Measurements from ENCODE around the gene PSORS1C1.
"Not testable (repeated sequence)": the region's sequence is repeated elsewhere in the genome, so short reads cannot be mapped to it uniquely, and the experiment has no call there.

PSORS1C1 gene

DNA sequence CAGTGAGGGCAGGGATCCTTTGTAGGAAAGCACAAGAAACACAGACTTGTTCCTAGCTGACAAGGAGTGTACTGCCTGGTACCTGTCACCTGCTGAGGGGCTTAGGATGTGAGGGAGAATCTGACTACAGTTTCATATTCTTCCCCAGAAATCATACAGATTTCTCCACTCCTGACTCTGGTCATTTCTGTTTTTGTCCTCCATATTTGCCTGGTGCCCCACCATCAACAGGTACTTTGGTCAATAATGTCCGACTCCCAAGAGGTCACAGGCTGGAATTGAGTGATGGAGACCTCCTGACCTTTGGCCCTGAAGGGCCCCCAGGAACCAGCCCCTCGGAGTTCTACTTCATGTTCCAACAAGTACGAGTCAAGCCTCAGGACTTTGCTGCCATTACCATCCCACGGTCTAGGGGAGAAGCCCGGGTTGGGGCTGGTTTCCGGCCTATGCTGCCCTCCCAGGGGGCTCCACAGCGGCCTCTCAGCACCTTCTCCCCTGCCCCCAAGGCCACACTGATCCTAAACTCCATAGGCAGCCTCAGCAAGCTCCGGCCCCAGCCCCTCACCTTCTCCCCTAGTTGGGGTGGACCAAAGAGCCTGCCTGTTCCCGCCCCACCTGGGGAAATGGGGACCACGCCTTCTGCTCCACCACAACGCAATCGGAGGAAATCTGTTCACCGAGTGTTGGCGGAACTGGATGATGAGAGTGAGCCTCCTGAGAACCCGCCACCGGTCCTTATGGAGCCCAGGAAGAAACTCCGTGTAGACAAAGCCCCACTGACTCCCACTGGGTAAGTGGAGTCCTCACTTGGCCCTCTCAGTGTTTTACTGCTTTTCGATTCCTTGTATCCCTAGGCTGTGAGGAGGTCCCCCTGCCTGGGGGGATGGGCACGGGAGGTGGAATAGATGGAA is 46.9 kb downstream of the PSORS1C1 start:
- DNase-seq = no peak

DNA sequence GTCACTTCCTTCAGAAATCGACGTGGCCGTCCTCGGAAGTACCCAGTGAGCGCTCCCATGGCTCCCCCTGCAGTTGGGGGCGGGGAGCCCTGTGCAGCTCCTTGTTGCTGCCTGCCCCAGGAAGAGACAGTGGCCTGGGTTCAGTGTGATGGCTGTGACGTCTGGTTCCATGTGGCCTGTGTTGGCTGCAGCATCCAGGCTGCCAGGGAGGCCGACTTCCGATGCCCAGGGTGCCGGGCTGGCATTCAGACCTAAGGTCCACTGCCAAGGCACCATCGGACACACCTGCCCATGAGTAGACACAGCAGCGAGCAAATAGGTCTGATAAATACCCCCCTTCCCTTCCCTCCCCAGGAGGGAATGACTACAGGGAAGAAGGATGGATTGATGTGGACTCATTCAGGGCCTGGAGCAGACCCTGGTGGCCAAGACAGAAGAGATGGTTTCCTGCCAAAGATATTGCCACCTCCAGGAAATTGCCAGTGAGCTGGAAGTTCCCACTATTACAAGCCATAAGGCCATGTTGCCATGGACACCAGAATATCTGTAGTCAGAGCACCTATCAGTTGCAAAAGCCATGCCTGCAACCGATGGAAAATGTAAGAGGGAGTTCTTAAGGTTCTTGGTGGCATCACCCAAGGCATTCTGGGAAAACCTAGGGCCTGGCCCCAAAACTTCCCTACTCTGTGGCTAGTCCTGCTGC is 48.0 kb downstream of the PSORS1C1 start:
- no peak for DNase-seq

DNA sequence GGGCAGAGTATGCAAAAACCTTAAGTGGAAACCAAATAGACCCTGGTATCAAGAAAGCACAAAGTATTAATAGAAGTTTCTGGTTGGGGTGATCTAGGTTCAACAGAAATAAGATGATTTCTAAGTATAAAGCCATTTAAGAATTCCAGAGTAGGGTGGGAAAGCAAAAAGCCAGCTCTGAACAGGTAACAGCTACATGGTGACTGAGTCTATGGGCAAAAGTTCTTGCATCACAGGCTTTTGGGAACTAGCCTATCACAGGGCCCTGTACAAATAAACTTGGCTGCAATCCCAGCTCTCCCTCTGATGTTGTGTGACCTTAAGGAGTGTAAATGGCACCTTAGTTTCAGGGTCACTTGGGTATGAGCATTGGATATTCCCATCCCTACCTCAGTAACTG is 49.3 kb downstream of the PSORS1C1 start:
- no peak for DNase-seq

DNA sequence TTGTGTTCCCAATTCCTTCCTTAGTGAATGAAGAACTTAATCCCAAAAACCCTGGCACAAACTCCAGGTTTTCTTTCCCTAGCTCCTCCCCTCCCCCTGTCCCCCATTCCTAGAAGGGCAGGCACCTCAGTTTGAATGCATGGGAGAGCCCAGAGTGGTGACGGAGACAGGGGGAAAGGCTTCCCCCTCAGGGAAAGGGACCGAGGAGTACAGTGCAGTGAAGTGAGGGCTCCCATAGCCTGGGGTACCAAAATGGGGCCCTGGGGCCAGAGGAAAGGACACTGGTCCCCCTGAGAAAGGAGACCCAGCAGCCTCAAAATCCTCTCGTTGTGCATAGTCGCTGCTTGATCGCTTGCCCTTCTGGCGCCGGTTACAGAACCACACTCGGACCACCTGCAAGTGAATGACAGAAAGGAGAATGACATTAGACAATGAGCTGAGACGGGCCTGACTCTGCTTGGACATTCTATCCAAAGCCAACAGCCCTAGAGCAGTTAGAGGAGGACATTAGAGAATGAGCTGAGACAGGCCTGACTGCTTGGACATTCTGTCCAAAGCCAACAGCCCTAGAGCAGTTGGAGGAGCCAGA is 50.0 kb downstream of the PSORS1C1 start:
- DNase-seq = not testable (repeated sequence)

DNA sequence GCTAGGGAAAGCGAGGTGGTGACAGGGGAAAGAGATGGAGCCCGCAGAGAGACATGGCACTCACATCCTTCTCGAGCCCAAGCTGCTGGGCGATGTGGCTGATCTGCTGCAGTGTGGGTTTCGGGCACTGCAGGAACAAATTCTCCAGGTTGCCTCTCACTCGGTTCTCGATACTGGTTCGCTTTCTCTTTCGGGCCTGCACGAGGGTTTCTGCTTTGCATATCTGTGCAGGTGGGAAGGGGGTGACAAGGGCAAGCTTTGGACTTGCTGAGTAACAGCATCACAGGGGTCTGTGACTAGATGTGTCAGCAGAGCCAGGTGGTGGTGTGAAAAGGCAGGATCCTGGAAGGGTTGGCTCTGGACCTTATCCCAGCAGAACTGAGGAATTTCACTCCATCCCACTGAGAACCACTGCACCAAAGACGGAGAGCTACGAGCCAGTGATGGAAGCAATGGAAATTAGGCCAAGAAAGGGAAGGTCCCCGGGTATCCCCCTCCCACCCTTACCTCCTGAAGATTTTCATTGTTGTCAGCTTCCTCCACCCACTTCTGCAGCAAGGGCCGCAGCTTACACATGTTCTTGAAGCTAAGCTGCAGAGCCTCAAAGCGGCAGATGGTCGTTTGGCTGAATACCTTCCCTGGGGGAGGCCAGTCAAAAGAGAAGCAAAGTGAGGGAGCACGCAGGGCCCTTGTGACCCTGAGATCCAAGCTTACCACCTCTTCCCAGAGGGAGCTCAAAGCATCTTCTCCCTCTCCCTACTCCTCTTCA is 50.6 kb downstream of the PSORS1C1 start:
- DNase-seq = not testable (repeated sequence)

DNA sequence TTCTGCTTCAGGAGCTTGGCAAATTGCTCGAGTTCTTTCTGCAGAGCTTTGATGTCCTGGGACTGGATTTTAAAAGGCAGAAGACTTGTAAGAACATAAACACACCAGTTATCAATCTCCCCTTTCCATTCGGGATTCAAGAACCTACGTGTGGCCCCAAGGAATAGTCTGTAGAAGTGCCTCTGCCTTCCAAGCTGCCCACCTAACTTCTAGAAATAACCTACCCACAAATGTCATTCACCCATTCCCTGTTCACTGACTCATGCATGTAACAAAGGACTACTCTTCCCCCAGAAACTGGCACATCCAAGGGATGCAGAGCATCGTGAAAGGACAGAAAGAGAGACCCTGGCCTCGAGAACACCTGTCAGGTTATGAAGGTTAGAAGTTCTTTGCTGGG is 51.4 kb downstream of the PSORS1C1 start:
- DNase-seq = no peak

DNA sequence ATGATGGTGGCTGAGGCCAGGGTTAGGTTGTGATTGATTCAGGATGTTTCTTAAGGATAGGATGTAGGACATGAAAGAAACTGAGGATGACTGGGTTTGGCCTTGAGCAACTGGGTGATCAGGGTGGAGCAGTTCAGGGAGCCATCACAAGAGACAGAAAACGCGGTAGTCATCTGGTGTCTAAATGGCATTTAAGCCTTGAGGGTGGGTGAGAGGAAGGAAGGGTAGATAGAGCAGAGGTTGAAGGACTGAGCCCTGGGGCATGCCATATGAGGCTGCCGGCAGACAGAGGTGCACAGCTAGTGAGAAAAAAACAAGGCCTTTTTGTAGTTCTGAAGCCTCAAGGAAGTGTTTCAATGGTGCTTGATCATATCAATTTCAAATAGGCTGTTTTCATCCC is 54.0 kb downstream of the PSORS1C1 start:
- no peak for DNase-seq

DNA sequence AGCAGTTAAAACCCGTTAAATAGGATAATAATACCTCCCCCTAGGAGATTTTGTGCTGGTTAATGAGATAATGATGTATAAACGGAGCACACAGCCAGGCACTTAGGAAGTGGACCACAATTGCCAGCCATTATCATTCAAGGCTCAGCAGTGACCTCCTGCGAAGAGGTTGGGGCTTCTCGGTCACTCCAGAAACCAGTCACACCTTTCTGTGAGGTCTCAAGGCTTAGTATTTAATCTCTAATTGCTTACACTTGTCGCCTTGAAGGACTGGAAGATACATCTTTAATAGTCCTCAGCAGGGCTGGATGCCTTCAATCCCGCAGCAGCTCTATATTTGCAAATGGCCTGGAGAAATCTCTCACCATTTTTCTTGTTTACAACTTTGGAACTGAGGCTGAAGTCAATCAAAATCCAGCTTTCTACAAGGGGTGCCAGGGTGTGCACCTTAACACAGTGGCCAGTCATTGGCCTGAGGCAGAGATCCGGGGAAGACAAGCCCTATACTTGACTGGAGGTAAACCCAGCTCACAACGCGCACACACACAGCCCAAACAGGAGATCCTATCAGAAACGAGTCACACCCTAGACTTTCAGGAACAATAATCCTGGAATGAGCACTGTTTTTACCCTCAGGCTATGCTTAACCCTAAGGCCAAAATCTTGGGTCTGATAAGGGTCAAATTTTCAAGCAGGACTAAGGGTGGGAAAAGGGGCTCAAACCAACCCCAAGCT is 54.7 kb downstream of the PSORS1C1 start:
- no peak for DNase-seq

DNA sequence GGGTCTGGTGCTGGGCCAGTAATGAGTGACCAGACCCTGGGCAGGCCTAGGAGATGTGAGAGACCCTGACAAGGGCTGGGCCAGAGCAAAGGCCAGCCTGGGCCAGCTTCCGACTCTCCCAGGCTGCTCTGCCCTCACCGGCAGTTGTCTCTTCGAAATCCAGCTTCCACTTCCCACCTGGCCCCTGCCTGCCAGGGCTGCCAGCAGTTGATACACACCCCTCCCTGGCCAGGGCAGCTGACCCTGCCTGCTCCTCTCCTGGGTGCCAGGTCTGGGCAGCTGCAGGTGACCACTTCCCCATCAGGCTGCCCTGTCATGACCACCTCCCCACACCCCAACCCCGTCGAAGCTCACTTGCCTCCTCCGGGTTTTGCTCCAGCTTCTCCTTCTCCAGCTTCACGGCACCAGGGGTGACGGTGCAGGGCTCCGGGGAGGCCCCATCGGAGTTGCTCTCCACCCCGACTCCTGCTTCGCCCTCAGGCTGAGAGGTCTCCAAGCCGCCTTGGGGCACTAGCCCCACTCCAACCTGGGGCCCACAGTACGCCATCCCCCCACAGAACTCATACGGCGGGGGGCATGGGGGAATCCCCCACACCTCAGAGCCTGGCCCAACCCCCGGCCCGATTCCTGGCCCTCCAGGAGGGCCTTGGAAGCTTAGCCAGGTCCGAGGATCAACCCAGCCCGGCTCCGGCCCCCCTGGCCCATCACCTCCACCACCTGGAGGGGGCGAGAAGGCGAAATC is 55.4 kb downstream of the PSORS1C1 start:
- not testable (repeated sequence) for DNase-seq

DNA sequence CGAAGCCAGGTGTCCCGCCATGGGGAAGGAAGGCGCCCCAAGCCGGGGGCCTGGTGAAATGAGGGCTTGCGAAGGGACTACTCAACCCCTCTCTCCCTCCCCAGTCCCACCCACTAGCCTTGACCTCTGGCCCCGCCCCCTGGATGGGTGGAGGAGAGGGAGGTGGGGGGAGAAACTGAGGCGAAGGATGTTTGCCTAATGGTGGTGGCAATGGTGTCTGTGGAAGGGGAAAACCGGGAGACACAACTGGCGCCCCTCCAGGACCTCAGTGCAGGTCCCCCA is 55.9 kb downstream of the PSORS1C1 start, which contains the start of gene POU5F1:
Gene POU5F1, minus strand, starts transcription at position 83 of the 282 bp plus-strand sequence. Its CDS starts 62 bp downstream, at position 21.
- DNase-seq = no peak

DNA sequence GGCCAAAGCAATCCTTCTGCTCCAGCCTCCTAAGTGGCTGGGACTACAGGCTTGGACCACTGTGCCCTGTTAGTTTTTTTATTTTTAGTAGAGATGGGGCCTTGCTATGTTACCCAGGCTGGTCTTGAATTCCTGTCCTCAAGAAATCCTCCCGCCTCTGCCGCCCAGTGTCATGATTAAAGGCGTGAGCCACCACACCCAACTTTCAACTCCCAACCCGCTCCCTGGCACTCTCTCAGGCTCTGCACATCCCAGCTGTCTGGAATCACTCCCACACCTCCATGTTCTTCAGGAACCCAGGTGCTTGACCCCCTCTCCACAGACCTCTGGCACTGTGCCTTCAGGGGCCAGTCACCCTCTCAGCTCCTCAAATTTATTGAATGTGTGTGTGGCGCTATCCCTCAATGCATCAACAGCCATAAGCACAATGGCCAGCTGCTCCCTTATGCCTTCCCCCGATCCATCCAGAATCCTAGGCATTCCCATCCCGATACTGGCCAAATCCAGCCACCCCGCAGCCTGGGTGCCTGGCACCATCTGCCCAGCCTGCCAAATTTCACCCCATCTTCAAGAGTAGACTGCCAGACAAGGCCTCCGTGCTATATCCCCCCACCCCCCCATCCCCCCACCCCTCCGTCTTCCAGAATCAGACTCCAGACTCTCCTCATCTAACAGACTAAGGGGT is 56.5 kb downstream of the PSORS1C1 start:
- DNase-seq = no peak

DNA sequence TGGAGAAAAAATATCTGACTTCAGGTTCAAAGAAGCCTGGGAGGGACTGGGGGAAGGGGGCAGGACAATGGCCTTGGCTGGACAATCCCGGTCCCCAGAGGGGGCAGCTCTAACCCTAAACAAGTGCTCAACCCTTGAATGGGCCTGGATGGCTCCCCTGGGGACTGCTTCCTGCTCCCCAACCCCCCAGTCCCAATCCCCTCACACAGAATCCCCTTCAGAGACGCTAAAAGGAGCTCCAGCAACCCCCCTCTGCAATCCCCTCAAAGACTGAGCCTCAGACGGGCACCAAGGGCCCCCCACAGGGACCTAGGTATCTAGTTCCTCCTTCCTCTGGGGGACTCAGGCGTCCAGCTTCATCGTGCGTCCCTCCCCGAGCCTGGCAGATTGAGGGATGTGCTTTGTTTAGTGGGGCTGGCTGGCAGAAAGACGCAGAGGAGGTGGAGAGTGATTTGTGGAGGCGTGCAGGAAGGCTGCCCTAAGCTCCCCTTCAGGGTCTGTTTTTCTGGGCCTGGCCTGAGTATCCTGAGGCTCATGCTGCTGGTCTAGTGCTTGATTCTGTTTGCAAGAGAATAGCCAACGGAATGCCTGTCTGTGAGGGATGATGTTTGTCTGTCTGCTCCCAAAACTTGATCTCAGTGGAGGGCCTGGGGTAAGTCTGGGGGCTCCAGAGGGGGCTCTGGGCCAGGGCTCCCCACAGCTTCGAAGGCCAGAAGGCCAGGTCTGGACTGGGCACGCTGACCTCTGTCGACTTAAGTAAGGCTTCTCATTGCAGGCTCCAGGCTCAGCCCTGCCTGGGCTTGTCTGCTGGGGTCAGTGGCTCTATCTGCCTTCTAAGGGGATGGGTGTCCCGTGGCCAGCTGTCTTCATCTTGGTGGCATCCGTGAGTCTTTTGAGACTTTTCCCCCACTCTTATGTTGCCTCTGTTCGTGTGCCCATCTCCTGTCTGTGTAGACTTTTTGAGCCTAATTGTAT is 57.6 kb downstream of the PSORS1C1 start:
- no peak for DNase-seq

DNA sequence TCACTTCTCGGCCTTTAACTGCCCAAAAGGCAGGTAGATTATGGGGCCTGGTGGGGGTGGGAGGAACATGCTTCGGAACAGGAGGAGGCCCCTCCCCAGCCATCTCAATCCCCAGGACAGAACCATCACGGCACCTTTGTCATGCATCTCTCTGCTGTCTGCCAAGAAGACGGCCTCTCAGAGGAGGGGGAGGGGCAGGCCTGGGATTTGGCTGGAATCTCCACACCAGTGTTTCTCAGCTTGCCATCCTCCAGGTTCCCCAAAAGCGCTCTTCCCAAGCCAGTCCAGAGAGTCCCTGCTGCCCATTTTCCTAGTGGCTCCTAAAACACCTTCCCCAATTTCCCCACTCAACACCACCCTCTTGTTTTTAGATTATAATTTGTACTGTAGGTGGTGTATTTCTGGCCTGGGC is 58.4 kb downstream of the PSORS1C1 start:
- DNase-seq = no peak

DNA sequence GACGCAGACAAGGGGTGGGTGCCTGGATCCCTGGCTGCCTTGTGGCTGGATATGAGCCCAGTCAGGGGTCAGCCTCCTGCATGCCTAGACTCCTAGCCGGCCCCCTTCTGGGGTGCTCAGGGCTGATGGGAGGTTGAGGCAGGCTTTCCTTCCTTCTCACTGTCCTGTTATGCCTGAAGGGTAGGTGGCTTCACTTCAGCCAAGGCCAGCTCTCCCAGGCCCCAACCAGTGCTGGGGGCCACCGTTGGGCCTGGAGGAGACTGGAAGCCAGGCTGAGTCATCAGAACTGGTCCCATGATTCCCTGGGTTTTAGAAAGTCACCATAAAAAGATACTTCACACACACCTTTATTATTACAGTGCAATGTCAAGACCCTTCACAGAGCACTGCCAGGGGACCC is 58.8 kb downstream of the PSORS1C1 start:
- no peak for DNase-seq

DNA sequence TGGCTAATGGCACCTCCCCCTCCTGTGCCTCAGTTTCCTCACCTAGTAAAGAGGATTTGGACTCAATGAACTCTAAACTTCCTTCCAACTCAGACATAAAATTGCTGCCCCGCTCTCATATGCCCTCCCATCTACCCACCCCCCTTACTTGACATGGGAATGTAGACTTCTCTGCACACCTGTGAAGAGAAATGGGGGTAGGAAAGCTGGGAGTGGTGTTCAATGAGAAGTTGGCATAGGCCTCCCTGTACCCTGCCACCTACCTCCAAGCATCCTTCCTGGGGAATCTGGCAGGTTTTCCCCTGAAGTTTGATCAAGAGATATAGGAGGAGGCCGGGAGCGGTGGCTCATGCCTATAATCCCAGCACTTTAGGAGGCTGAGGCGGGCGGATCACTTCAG is 59.8 kb downstream of the PSORS1C1 start:
- DNase-seq = no peak

DNA sequence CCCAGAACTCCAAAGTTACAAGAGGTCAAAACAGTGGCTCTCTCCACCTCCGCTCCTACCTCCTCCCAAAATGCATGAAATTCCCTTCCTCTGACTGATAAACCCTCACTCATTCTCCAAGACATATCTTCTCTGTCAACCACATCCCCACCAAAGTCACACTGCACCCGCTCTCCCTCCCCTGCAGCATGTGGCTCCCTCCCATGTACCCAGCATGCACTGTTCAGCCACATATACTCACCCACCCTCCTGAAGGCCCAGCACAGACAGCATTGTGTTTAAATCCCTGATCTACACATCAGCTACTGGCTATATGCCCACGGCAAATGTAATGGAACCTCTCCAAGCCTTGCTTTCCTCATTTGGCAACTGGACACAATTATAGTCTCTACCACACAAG is 61.4 kb downstream of the PSORS1C1 start:
- no peak for DNase-seq

DNA sequence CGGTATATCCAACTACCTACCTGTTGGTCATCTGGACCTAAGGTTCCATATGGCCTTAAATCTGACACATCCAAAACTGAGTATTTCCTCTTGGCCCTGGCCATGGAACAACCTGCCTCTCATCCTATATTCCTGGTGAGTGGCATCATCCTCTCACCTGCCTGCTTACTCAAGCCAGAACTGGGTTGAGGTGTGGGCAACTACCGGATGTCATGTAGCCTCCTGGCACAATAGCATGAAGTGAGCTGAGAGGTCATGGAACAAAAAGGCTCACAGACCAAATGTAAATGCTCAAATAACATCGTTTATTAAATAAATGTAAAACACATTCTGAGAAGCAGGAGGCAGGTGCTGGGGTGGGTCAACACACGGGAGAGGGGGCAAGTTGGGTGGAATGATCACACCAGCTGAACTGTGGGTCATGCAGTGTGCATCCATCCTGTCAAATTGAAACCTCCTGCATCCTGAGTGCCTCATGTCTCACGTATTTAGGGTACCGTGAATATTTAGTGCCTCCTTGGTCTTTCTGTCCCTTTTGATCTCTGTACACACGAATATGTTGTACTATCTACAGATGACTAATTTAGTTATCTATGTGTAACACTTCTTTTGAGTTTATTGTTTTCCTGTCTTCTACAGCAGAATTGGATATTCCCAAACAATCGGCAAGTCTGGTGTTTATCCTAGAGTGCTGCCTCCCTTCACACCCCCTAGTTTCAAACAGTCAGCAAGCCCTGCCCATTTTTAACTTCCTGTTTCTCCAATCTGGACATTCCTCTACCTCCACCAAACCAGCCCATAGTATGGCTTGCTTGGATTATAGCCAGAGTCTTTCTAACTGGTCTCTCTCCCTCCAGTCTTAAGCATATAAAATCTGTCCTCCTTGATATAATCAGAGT is 63.8 kb downstream of the PSORS1C1 start:
- no peak for DNase-seq

DNA sequence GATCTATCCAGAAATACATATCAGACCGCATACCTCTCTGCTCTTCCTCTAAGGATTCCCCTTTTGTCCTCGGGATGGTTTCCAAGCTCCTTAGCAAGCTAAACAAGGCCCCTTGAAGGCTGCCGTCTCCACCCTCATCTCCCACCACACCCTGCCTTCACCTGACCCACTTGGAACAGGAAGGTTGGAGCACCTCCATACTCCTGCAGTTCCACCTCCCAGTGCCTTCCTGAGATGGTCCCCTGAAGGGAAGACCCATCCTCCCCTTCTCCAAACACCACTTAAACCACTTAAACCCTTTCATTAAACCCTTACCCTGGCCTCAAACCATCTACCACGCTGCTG is 64.4 kb downstream of the PSORS1C1 start:
- DNase-seq = no peak

DNA sequence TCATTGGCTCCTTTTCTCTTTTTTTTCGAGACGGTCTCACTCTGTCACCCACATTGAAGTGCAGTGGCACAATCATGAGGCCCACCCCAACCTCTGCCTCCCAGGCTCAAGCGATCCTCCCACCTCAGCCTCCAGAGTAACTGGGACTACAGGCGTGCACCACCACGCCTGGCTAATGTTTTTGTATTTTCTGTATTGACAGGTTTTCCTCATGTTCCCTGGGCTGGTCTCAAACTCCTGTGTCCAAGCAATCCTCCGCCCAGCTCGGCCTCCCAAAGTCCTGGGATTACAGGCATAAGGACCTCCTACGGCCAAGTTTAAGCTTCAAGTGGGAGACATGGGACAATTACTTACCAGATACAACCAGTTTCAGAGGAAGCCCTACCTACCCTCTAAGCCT is 65.3 kb downstream of the PSORS1C1 start:
- DNase-seq = no peak
